Natural killer cell (primary cell): ENCODE data around the gene XIRP1. TPM values are rescaled to one million over a fixed set of nuclear protein-coding genes. Genes with fewer than 3 reads are reported as not detected.

Experiments used
- ATAC-seq, 3 donors: fragments of 150-1000 bp in 2 of 3; fragments of 200-7000 bp in 1 of 3; cut with Tn5 transposase; 1 replicate in 1 of 3; 2 replicates in 2 of 3; pipeline ENCODE4 v1.10.0; 2021; ENCODE audit warnings: mild to moderate bottlenecking in 2 of 3, moderate library complexity in 2 of 3
- DNase-seq, 2 donors: peaks; one replicate each; pipeline versions ENCODE4 v3.0.0 to v3.0.0-alpha.2; 2013 to 2021; ENCODE audit warnings: mixed read lengths in 1 of 2
- H3K27ac ChIP-seq: one replicate; pipeline ENCODE4 v1.5.1; 2013; ENCODE audit warnings: mild to moderate bottlenecking, low read length
- H3K27me3 ChIP-seq: one replicate; pipeline ENCODE4 v1.6.1; 2013; ENCODE audit warnings: low read length; ENCODE audit not compliant: control insufficient read depth, insufficient read depth
- H3K36me3 ChIP-seq: one replicate; pipeline ENCODE4 v1.6.1; 2013; ENCODE audit warnings: low read length; ENCODE audit not compliant: control insufficient read depth, insufficient read depth
- H3K4me1 ChIP-seq: one replicate; pipeline ENCODE4 v1.6.1; 2013; ENCODE audit warnings: low read length; ENCODE audit not compliant: control insufficient read depth, insufficient read depth
- H3K4me3 ChIP-seq: one replicate; pipeline ENCODE4 v1.5.1; 2013; ENCODE audit warnings: low read length
- H3K9me3 ChIP-seq: one replicate; pipeline ENCODE4 v1.6.1; 2013; ENCODE audit warnings: low read length; ENCODE audit not compliant: control insufficient read depth, insufficient read depth
- H3K27ac Mint-ChIP-seq, 2 donors: one replicate each; pipeline ENCODE4 v1.8.0; 2022; ENCODE audit warnings: mild to moderate bottlenecking in 2 of 2, mixed read lengths in 2 of 2, moderate library complexity in 1 of 2
- H3K27me3 Mint-ChIP-seq, 2 donors: one replicate each; pipeline ENCODE4 v1.8.0; 2022; ENCODE audit warnings: low read depth in 2 of 2, mixed read lengths in 2 of 2
- H3K36me3 Mint-ChIP-seq: one replicate; pipeline ENCODE4 v1.8.0; 2022; ENCODE audit warnings: mixed read lengths
- H3K4me1 Mint-ChIP-seq, 2 donors: one replicate each; pipeline ENCODE4 v1.8.0; 2022; ENCODE audit warnings: mixed read lengths in 2 of 2
- H3K4me3 Mint-ChIP-seq: one replicate; pipeline ENCODE4 v1.8.0; 2022; ENCODE audit warnings: mild to moderate bottlenecking, moderate library complexity, mixed read lengths
- H3K9me3 Mint-ChIP-seq, 2 donors: one replicate each; pipeline ENCODE4 v1.8.0; 2022; ENCODE audit warnings: mixed read lengths in 2 of 2
- CTCF ChIP-seq: fragments of 200-600 bp; IDR thresholded peaks from one replicate; pipeline ENCODE4 v1.8.0; 2022; ENCODE audit warnings: antibody characterized with exemption
- WGBS: methylation state at CpG from one replicate; pipeline ENCODE4 v1.1.7; 2013; ENCODE audit warnings: missing lambda C conversion rate; ENCODE audit not compliant: insufficient coverage; 5-methylcytosine and 5-hydroxymethylcytosine counted together
- intact Hi-C: fragments of 100-400 bp; cut with micrococcal nuclease; formaldehyde crosslinking; loops from one replicate; pipeline ENCODE4 v1.14.2; 2022
- total RNA-seq, 4 donors: library from RNA; stranded (reverse); fragments of 120-200 nt in 1 of 4; gene quantifications; one replicate each; pipeline versions ENCODE4 v1.2.3 to v1.2.4, GENCODE V29; 2013 to 2022

XIRP1 gene
- total RNA-seq, 3 donors from 2014 or later (not counting 1 experiment from before 2014, with no cell fraction given) = 0.14 to 0.40 (median 0.24) TPM

- H3K4me1 Mint-ChIP-seq = peaks cover 27 to 40% of the 10 kb centered on the region in 2 donors
- Histone ChIP-seq H3K27ac (no peak overlapping the region), H3K36me3 (no peaks in the 10 kb centered on the region), H3K9me3 (no peaks in the 10 kb centered on the region), H3K27me3 (no peaks in the 10 kb centered on the region), H3K4me3 (no peak overlapping the region), H3K4me1 (peaks cover 26% of the 10 kb centered on the region)
- DNase-seq (no peak), ATAC-seq (no peak)
- no peaks in the 10 kb centered on the region for H3K9me3 Mint-ChIP-seq
- WGBS = 83% methylated on average over 4 of the region's 4 CpGs
- peak overlapping the region; percentile 16 to 88 for H3K27ac Mint-ChIP-seq
- intact Hi-C loops = no loop called here
- no peaks in the 10 kb centered on the region for H3K36me3 Mint-ChIP-seq
- peak overlapping the region; percentile 73 for H3K4me3 Mint-ChIP-seq
- peaks cover 0 to 8% of the 10 kb centered on the region in 2 donors for H3K27me3 Mint-ChIP-seq
- TF ChIP-seq CTCF = no peak
Observed at GRCh38 chr3:39178553-39178952, 13.8 kb downstream of the XIRP1 start.

GRCh38 chr3:39177708-39178332, 14.6 kb downstream of the XIRP1 start:
- no peak for TF ChIP-seq CTCF
- Histone ChIP-seq H3K9me3 (no peaks in the 10 kb centered on the region), H3K4me1 (peaks cover 26% of the 10 kb centered on the region), H3K36me3 (no peaks in the 10 kb centered on the region), H3K27me3 (no peaks in the 10 kb centered on the region), H3K4me3 (peak overlapping the region; percentile 32), H3K27ac (peak overlapping the region; percentile 43)
- H3K27ac Mint-ChIP-seq = peak overlapping the region; percentile 18 to 88
- intact Hi-C loops = no loop called here
- H3K9me3 Mint-ChIP-seq = no peaks in the 10 kb centered on the region
- peaks cover 0 to 8% of the 10 kb centered on the region in 2 donors for H3K27me3 Mint-ChIP-seq
- peak; percentile 53 to 78 for DNase-seq
- peak; percentile 45 to 65 (median 49) for ATAC-seq
- peak overlapping the region; percentile 76 for H3K4me3 Mint-ChIP-seq
- H3K4me1 Mint-ChIP-seq = peaks cover 27 to 40% of the 10 kb centered on the region in 2 donors
- H3K36me3 Mint-ChIP-seq = no peaks in the 10 kb centered on the region
- WGBS = 1% methylated on average over 23 of the region's 32 CpGs

- peak overlapping the region; percentile 18 to 88 for H3K27ac Mint-ChIP-seq
- H3K27me3 ChIP-seq = no peaks in the 10 kb centered on the region
- intact Hi-C loops = no loop called here
- no peaks in the 10 kb centered on the region for H3K36me3 Mint-ChIP-seq
- H3K4me3 Mint-ChIP-seq = no peak overlapping the region
- 95% methylated on average over 6 of the region's 6 CpGs for WGBS
- H3K4me1 Mint-ChIP-seq = peaks cover 24 to 37% of the 10 kb centered on the region in 2 donors
- no peaks in the 10 kb centered on the region for H3K36me3 ChIP-seq
- no peak overlapping the region for H3K4me3 ChIP-seq
- no peak for TF ChIP-seq CTCF
- ATAC-seq (no peak), DNase-seq (no peak)
- no peaks in the 10 kb centered on the region for H3K9me3 ChIP-seq
- no peak overlapping the region for H3K27ac ChIP-seq
- H3K9me3 Mint-ChIP-seq = no peaks in the 10 kb centered on the region
- peaks cover 0 to 8% of the 10 kb centered on the region in 2 donors for H3K27me3 Mint-ChIP-seq
- H3K4me1 ChIP-seq = peaks cover 25% of the 10 kb centered on the region
Observed at GRCh38 chr3:39176025-39176714, 16.2 kb downstream of the XIRP1 start.
